Osteoblast (primary cell): ENCODE data around the gene PRF1. TPM values are rescaled to one million over a fixed set of nuclear protein-coding genes. Genes with fewer than 3 reads are reported as not detected.

ENCODE experiments used
- DNase-seq: peaks from one replicate; pipeline ENCODE4 v3.0.0; 2011; ENCODE audit warnings: low spot score, mixed read lengths; ENCODE audit not compliant: insufficient read length; ENCODE audit errors: missing footprints
- H2AFZ ChIP-seq: 2 replicates; pipeline ENCODE4 v1.6.0; 2011; ENCODE audit warnings: mild to moderate bottlenecking, low read length
- H3K27ac ChIP-seq: 2 replicates; pipeline ENCODE4 v1.5.1; 2011; ENCODE audit warnings: mild to moderate bottlenecking, low read depth, low read length, moderate library complexity
- H3K27me3 ChIP-seq: 2 replicates; pipeline ENCODE4 v1.6.0; 2012; ENCODE audit warnings: mild to moderate bottlenecking, control low read depth, inconsistent platforms, low read length, moderate library complexity; ENCODE audit not compliant: insufficient read depth
- H3K36me3 ChIP-seq: 2 replicates; pipeline ENCODE4 v1.5.1; 2011; ENCODE audit warnings: mild to moderate bottlenecking, low read length, control low read depth, moderate library complexity; ENCODE audit not compliant: insufficient read depth
- H3K4me1 ChIP-seq: 2 replicates; pipeline ENCODE4 v1.5.1; 2011; ENCODE audit warnings: mild to moderate bottlenecking, low read length, control low read depth, moderate library complexity; ENCODE audit not compliant: insufficient read depth
- H3K4me2 ChIP-seq: 2 replicates; pipeline ENCODE4 v1.6.0; 2011; ENCODE audit warnings: mild to moderate bottlenecking, low read length; ENCODE audit not compliant: insufficient read depth
- H3K4me3 ChIP-seq: fragments of 200-600 bp; sonication (generic); 3 replicates; pipeline ENCODE4 v1.5.1; 2012; ENCODE audit warnings: mild to moderate bottlenecking, low read length, inconsistent platforms; ENCODE audit not compliant: insufficient read depth
- H3K79me2 ChIP-seq: 2 replicates; pipeline ENCODE4 v1.6.0; 2012; ENCODE audit warnings: mild to moderate bottlenecking, low read length, control low read depth, inconsistent platforms; ENCODE audit not compliant: insufficient read depth
- H3K9me3 ChIP-seq: 2 replicates; pipeline ENCODE4 v1.5.1; 2011; ENCODE audit warnings: low read depth, low read length, control low read depth
- H4K20me1 ChIP-seq: 2 replicates; pipeline ENCODE4 v1.6.0; 2012; ENCODE audit warnings: mild to moderate bottlenecking, low read length, control low read depth; ENCODE audit not compliant: insufficient read depth
- total RNA-seq: library from RNA; depleted of rRNA; stranded (reverse); fragments of >200 nt; gene quantifications from 2 replicates; pipeline ENCODE4 v1.2.3, GENCODE V29; 2012
- TF ChIP-seq, protein P1 (sequence below): IDR thresholded peaks from 2 replicates; pipeline ENCODE4 v1.5.1; 2011; ENCODE audit warnings: mild to moderate bottlenecking, low read depth, low read length, moderate library complexity; ENCODE audit errors: extremely low read depth

Gene PRF1
- total RNA-seq, 1 donor: not detected

- TF ChIP-seq, protein P1, sequence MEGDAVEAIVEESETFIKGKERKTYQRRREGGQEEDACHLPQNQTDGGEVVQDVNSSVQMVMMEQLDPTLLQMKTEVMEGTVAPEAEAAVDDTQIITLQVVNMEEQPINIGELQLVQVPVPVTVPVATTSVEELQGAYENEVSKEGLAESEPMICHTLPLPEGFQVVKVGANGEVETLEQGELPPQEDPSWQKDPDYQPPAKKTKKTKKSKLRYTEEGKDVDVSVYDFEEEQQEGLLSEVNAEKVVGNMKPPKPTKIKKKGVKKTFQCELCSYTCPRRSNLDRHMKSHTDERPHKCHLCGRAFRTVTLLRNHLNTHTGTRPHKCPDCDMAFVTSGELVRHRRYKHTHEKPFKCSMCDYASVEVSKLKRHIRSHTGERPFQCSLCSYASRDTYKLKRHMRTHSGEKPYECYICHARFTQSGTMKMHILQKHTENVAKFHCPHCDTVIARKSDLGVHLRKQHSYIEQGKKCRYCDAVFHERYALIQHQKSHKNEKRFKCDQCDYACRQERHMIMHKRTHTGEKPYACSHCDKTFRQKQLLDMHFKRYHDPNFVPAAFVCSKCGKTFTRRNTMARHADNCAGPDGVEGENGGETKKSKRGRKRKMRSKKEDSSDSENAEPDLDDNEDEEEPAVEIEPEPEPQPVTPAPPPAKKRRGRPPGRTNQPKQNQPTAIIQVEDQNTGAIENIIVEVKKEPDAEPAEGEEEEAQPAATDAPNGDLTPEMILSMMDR: no peak
- Histone ChIP-seq H3K4me1 (peaks cover 30% of the 10 kb centered on the region), H3K27ac (peak overlapping the region; percentile 66), H3K4me3 (no peak overlapping the region), H3K27me3 (no peaks in the 10 kb centered on the region), H3K4me2 (no peak overlapping the region), H3K9me3 (no peaks in the 10 kb centered on the region), H4K20me1 (no peaks in the 10 kb centered on the region), H3K36me3 (no peaks in the 10 kb centered on the region), H2AFZ (peak overlapping the region; percentile 14), H3K79me2 (no peaks in the 10 kb centered on the region)
- no peak for DNase-seq
Measured at GRCh38 chr10:70579234-70580002, 23.1 kb downstream of the PRF1 start.

DNA sequence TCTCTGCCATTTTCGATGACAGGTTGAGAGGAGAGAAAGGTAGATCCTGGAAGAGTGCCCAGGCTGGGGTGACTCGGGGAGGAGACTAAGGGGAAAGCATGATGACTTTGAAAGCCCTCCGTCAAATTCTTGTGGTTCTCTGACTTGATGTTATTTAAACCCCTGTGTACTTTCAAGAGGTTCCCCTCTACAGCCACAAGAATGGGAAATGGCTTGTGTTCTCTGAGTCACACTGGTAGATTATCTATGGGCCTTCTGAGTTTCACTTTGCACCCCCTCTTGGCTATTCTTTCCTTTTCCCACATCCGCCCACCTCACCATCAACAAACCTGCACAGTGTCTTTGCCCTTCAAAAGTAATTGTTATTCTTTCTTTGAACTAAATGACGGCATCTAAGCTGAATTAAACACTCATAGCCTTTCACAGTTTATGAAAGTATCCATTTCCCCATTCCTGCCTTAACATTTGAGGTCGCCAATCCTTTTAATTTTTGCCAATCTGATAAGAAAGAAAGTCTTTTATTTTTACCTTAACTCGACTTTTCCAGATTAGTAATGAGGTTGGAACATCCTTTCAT is 24.1 kb downstream of the PRF1 start:
- Histone ChIP-seq H3K4me1 (peaks cover 30% of the 10 kb centered on the region), H3K36me3 (no peaks in the 10 kb centered on the region), H3K79me2 (no peaks in the 10 kb centered on the region), H3K9me3 (no peaks in the 10 kb centered on the region), H3K4me3 (peak overlapping the region; percentile 5), H2AFZ (no peak overlapping the region), H4K20me1 (no peaks in the 10 kb centered on the region), H3K27ac (peak overlapping the region; percentile 66), H3K27me3 (no peaks in the 10 kb centered on the region), H3K4me2 (peak overlapping the region; percentile 67)
- TF ChIP-seq, protein P1: no peak
- peak; percentile 72 for DNase-seq

- H2AFZ ChIP-seq: peak overlapping the region; percentile 76
- DNase-seq: peak; percentile 82
- H3K27me3 ChIP-seq: no peaks in the 10 kb centered on the region
- H3K4me3 ChIP-seq: no peak overlapping the region
- no peaks in the 10 kb centered on the region for H4K20me1 ChIP-seq
- peak overlapping the region; percentile 41 for H3K27ac ChIP-seq
- H3K36me3 ChIP-seq: no peaks in the 10 kb centered on the region
- peak overlapping the region; percentile 35 for H3K4me2 ChIP-seq
- no peaks in the 10 kb centered on the region for H3K9me3 ChIP-seq
- H3K79me2 ChIP-seq: no peaks in the 10 kb centered on the region
- TF ChIP-seq, protein P1: no peak
- H3K4me1 ChIP-seq: peaks cover 30% of the 10 kb centered on the region
Measured at GRCh38 chr10:70576803-70577517, 25.6 kb downstream of the PRF1 start.
